GM21737 (cell line): ENCODE measurements around the gene HOXA2.

Source experiments
- ATAC-seq: cut with Tn5 transposase; IDR thresholded peaks from one replicate; pipeline ENCODE4 v1.9.1; 2021; ENCODE audit warnings: mild to moderate bottlenecking, moderate library complexity; ENCODE audit not compliant: unreplicated experiment

HOXA2 gene

DNA sequence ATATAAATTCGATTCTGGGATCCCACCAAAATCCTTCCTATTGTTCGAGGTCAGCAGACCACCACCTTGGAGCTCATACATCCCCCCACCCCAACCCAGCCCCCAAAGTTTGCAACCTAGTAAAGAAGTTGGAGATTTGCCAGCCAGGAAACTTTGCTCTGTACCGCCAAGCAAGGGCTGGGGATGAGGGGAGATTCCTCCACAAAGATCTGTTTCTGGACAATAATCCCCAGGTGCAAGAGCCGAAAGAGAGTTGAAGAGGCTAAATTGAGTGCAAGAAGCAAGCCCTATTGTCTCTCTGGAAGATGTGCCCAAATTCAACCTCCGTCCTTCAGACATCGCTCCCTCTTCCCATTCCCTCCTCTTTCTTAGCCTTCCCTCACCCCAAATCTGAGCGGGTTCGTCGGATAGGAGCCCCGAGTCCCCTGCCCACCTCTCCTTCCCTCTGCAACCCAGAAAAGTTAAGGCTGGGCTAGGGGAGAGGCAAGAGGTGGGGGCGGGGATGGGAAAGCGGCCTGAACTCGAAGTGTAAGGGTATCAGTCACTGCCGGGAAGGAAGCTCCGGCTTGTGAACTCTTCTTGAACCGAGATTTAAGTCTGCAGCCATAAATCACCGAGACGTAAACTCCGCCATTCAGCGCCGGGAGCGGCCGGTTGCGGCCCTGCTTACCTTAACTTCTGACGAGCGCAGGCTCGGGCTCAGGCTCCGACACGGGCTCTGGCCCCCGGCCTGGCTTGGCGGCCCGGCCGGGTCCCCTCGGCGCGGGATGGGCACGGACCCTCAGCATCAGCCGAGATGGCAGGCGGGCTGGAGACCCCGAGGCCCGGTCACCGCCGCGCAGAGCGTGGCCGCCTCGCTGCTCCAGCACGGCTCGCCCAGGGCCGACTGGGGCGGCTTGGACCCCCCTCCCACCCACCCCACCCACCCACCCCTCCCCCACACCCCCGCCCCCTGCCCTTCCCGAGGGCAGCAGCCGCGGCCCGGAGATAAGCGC is 10.8 kb upstream of the HOXA2 start:
- ATAC-seq, result no peak

DNA sequence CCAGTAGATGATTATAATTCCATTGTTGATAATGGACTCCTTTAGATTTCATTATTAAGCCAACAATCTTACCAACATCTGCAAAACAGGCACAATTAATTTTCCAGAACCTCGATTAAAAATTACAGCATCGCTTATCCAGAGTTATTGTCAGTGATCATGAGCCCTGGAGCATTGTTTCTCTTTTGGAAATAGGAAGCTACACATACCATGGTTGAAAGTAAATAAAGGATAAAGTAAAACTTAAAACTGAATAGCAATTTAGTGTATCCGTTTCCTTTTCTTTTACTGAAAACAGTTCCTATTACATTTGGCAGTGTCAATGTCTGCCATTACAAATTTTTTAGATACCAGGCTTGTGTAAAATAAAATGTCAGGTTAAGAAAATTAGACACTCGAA is 9.9 kb upstream of the HOXA2 start:
- ATAC-seq, result no peak

DNA sequence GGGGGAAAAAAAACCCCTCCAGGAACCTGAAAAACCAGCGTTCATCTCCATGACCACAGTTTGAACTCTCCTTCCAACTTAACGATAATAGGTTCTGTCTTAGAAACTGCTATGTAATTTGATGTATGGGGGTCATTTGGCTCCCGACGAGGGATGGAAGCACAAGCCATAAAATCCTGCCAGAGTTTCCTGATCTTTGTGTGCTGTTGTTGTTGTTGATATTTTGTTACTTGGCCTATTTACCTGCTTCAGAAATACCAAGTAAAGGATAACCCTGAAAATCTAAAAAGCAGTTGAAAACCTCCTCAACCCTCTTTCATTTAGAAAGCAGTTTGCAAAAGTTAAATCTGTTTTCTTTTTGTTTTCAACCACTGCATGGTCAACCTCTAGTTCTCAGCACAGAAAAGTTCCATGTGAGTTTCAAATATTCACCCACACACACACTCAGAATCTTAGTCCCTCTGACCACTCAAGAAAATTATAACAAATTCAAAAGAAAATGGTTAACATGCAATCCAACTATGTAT is 9.3 kb upstream of the HOXA2 start:
- ATAC-seq, result no peak

DNA sequence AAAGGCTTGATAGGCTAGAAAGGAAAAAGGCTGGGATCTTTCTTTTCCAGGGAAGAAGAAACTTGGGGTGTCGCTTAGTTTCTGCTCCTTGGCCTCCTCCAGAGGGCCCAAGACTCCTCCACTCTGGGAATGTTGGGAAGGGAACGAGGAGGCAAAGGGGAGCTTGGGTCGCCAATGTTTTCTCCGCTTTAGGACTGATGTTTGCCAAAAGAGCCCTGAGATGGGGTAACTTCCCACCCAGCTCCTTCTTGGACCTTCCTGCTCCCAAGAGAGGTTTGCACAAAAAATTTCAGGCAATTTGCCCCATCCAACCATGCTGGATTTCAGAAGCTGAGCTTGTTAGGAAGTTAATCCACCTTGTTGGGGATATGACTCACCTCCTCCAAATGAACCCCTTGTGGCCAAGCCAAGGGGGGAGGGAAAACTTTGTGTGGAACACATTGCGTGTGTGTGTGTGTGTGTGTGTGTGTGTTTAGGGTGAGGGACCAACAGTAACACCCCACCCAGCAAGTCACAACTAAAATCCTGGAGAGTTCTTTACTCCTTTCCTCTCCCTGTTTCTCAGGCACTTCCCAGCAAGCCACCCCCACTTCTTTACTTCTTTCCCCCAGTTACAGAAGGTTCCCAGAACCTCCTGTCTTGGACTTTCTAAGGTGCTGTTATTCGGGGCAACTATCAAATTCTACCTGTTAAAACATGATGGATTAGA is 8.7 kb upstream of the HOXA2 start:
- no peak for ATAC-seq

DNA sequence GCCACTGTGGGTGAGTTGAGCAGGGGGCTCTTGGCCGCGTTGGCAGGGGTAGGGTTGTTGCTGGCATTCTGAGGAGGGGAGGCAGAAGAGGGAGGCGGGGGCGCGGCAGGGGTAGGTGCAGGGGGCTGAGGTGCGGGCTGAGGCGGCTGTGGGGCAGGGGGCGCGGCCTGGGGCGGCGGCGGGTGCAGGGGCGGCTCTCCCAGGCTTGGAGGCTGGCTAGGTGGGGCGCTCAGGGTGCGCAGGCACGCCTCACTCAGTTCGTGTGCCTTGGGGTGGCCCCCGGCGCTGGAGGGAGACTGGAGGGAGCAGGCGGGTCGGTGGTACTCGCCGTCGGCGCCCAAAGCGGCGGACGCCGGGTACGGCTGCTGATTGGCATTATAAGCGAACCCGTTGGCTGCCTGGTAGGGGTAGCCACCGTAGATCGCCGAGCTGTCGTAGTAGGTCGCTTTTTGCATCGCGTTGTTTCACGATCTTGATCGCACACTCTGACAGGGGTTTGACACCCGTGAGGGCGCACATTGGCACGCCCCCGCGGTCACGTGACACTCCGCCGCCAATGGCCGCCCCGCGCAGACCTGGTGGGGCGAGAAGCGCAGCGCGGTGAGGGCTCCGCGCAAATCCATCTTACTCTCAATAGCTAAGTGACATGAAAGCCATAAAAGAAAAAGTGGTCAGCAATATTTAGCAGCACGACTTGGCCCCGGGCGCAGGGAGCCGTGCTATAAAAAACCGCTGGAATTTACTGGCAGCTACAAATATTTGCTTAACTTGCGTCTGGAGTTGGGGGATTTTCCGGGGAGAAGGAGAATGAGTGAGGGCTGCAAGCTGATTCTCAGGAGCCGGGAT is 7.9 kb upstream of the HOXA2 start:
- ATAC-seq, result no peak

DNA sequence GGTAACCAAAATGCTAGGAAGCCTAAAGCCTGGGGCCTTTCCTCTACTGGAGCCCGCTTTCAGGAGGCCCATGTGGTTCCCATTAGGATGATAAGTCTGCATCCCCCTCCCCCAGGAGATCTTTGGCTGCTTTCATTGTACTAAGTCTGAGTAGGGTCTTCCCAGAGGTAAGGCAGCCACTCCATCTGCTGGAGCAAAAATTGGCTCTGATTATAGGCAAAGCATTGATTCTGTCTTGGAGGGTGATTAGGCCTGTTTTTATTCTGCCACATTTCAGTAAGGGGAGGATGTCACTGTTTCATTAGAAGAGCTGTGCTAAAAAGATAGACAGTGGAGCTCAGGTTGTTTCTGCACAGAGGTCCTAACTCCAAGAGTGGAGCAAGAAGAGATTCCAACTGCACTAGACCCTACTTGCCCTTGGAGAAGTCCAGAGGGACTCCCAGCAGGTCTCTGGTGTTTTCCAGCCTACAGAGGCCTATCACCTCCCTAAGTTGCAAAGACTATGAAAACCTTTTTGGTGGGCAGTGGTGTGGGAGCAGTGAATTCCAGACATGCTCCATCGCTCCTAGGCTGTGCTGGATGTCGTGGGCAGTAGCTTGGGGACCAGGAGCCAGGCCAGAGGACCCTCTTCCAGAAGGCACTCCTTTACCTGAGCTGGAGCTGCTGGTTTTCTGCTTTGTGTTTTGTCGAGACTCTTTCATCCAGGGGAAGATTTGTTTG is 7.1 kb upstream of the HOXA2 start:
- no peak for ATAC-seq

DNA sequence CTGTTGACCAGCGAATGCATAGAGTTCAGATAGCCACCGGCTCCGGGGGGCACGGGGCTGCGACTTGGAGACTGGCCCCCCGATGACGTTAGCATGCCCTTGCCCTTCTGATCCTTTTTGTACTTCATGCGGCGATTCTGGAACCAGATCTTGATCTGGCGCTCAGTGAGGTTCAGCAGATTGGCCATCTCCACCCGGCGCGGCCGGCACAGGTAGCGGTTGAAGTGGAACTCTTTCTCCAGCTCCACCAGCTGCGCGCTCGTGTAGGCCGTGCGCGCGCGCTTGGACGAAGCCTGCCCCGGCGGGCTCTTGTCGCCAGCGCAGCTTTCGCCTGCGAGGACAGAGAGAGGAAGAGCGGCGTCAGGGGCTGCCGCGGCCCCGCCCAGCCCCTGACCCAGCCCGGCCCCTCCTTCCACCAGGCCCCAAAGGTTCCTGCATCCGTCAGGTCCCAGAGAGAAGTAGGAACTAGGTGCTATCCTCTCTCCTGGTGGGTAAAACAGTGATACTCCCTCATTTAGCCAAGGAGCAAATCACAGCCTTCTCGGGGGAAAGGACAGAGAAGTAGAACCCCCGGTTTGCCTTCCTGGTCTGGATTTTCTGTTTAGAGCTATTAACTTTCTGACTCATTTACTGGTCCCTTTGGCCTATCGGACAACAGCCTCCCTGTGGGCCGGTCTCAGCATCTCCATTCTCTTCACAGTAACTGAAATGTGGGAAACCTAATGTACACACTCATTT is 6.1 kb upstream of the HOXA2 start:
- no peak for ATAC-seq

DNA sequence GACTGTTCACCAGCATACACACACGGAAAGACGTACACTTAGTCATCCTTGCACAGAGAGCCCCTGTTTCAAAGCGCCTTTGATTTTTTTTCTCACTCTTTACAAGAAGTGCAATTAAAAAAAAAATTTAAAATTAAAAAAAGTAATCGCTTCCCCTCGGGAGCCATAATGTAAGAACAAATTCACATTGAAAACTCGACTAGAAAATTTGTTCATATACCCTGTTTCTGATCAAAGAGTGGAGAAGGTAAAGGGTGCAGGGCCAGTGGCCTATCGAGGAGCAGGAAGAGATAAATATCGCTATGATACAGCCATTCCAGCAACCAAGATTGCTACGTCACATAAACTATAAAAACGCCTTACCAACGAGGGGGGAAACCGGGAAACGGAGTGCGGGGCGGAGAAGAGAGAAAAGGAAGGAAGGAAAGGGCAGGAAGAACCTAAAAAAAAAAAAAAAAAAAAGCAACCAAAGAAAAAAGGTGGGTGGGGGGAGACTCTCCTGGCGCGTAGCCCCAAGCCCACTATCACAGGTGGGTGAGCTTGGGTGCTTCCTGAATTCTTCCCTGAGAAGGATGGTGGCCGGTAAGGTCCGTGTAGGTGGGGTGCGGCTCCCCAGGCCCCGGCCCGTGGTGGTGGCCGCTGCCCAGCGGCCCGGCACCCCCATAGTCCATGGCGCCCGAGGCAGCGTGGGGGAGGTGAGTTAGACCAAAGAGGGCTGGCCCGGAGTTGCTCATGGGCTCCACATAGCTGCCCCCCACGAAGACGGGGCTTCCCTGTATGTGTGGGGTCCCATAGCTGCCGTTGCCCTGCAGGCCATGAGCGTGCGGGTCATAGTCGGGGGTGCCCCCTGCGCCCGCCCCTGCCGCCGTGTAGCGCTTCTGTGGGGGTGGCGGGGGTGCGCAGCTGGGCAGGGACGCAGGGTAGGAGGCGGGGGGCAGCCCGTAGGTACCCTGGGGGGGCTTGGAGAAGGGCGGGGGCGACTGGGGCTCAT is 5.2 kb upstream of the HOXA2 start:
- ATAC-seq, result no peak

DNA sequence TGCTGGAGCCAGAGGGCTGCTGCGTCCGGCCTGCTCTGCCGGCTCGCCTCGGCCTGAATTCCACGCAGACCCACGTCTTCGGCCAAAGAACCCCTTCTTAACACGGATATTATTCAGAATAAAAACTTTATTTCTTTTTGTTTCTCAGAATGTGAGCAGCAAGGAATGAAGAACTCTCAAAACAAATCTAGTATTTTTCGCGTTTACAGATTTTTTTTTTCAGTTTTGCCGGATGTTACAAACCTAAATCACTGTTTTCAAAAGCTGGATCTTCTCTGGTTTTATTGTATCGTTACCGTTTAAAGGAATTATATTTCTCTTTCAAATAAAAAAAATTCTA is 4.4 kb upstream of the HOXA2 start:
- ATAC-seq, result no peak

DNA sequence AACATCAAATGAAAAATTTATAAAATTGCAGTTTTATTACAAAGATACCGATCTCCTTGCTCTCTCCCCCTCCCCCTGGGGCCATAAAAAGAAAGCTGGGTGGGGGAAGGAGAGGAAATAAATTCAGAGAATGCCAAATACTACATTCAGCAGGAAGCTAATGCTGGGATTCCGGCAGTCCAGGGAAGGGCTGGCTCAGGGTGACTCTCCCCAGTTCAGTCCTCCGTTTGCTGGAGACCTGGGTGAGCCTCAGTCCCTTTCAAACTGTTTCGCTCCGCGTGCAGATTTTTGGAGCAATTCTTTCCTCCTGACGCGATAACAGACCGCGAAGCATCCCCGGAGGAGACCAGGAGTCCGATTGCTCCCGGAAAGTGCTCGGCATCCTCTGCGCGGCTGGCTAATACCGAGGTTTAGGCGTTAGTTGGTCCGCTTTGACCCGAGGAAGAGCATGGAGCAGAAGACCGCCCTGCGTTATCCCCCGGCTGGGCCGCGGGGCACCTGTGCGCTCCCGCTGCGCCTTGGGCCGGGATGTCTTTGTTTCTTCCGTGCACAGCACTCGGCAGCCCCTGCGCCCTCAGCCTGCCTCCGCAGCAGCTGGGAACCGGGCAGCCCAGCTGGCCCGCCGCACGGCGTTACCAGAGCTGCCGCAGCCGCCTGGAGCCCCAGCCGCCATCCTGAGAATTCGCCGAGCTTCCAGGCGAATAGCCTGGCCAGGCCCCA is 3.9 kb upstream of the HOXA2 start:
- no peak for ATAC-seq

DNA sequence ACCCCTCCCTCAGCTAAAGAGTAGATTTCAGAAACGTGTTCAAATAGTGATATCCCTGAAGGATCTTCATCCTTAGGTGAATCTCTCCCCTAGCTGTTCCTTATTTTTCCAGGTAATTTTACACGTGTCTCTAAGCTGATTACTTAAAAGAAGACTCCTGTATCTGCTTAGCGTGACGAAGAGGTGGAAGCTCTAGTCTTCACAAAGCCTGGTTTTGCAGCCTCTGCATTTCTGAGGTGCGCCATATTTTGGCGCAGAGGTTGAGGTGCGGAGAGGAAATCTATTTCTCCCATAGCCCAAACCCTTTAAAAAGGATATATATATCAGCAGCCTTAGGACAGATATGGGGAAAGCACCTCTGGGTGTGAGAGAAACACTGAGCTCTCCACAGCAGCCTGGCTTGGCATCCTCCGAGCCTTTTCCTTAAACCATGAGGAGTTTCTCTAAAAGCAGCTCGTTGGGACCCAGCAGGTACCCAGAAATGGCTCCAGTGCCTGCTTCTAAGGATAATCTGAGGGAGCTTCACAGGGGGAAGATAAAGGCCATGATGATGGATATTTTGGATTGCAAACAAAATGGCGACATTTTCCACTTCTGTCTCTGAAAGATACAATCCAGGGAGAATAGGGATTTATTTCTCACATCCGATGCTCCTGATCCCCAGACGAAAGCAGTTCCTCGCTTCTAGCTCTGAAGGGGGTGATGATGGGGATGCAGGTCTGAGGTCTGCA is 3.0 kb upstream of the HOXA2 start:
- no peak for ATAC-seq

DNA sequence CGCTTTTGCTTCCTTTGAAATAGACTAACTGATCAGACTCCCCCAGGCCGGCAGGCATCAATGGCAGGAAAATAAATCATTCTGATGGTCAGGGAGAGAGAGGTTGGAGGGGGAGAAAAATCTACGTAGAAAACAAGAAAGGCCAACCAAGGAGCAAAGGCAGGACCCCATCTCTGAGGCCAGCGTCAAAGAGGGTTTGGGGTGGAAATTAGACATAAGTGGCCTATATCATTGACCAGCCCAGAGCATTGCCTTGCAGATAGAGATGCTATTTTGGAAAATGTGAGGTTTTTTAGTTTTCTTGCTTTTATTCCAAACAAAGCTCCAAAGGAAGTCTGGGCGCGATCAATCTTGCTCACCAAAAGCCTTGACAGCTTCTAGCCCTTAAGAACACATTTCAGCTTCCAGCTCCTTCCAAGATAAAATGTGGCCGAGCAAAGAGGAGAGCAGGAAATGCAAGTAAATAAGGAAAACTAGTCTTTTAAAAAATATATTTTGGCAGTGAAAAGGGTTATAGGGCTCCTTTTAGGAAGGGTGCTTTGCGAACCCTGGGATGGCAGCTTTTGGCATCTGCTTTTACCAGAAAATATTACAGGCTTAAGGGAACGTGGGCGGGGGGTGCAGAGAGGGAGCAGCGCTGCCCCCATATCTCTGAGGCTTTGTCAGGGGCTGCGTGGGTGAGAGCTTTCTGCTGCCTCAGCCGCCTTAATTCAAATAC is 2.0 kb upstream of the HOXA2 start:
- no peak for ATAC-seq

DNA sequence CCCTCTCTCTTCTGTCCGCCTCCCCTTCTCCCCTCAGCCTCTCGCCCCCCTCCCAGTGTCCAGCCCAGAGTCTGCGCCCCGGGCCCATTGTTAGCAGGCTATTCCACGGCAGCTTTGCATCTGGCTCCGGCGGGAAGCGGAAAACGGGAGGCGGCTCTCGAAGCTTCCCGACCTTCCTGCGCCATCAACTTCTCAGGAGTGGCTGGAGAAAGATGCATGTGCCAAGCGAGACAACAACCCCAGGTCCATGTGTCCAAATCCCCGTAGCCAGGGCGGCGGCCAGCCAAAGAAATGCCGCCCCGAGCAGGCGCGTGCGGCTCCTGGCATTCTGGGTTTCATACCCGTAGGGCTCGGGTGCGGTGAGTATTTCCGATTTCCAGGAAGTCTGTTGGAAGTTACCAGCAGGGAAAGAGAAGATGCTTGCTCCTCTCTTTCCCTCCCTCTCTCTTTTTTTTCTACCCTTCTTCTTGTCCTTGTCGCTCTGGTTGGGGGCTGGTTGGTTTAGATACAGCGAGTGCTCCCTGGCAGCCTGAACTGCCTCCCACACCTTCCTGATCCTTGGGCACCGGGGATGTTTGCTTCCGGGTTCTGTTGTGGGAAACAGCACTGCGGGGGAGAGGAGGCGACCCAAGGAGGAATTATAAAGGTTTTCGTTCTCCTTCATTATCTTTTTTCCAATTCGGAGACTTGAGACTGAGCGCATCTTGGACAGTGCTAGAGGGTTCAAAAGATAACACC is 1.2 kb upstream of the HOXA2 start:
- ATAC-seq, result no peak

DNA sequence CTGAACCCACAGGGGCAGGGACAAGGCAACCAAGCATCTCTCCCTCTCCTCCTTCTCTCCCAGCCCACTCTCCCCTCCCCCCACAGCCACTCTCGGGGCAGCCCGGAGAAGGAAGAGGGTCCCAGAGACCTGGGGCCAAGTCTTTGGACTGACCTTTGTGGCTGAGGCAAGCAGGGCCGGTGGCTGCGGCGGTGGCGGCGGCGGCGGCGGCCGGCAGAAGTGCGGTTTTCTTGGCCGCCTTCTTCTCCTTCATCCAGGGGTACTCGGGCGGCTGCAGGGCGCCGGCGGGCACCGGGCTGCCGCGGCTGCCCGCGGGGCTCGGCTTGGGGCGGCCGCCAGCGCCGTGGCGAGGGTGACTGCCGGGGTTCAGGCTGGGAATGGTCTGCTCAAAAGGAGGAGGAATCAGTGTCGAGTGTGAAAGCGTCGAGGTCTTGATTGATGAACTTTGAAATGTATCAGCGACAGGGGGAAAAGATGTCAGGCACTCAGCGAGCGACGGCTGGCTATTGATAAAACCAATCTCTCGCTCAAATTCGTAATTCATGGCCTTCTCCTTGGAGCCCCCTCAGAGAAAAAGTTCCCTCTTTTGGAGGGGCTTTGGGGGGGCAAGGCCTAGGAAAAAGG is 414 bp downstream of the HOXA2 start:
- no peak for ATAC-seq

DNA sequence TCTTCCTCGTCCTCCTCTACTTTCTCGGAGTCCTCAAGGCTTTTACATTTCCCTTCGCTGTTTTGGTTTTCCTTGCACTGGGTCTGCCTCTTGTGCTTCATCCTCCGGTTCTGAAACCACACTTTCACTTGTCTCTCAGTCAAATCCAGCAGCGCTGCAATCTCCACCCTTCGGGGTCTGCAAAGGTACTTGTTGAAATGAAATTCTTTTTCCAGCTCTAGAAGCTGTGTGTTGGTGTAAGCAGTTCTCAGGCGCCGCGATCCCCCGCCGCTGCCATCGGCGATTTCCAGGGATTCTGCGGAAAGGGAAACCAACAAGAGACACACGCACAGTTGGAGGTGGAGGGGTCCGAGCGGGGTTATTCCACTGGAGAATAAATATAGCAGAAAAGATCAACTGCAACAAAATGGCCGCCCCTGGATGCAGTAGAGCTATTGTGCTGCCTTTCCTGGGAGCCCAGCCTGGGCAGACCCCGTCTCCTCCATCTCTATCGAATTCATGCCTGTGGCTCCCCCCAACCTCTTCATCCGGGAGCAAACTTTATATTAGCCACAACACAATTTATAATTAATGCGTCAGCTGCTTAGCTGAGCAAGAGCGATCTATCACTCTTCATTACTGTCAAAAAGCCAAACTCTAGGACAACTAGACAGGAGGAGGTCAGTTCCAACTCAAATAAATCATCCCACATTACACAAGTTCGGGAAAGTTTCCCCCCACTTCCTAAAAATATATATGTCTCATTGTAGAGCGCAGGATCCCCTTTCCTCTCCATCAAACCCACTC is 1.1 kb downstream of the HOXA2 start:
- no peak for ATAC-seq
